IMR-90 (cell line): ENCODE results near the gene G6PC2. TPM values are rescaled to one million over a fixed set of nuclear protein-coding genes. Genes with fewer than 3 reads are reported as not detected.
A peak's percentile ranks its signal among the peaks of the same experiment; 100 is the strongest.

Source experiments
- ATAC-seq: fragments of 200-7000 bp; cut with Tn5 transposase; 2 replicates; pipeline ENCODE4 v1.9.1; 2020; ENCODE audit warnings: low read depth, mild to moderate bottlenecking, moderate library complexity
- BruUV-seq: library from RNA; stranded (reverse); fragments of 400-500 nt; replicated peaks from 2 replicates; lab custom pipeline; 2021; lab: Mats Ljungman, UMichigan
- CTCF ChIA-PET: fragments of 300-600 bp; formaldehyde crosslinking; extraction: SDS; loops from one replicate; lab custom pipeline; 2021; ENCODE audit warnings: antibody characterized with exemption; lab: Yijun Ruan, JAX
- POLR2A ChIA-PET: fragments of 300-600 bp; sonication (Branson Sonifier 250); formaldehyde crosslinking; loops from one replicate; lab custom pipeline; 2022; ENCODE audit warnings: antibody characterized with exemption; ENCODE audit not compliant: unreplicated experiment; lab: Charles Lee
- DNase-seq: peaks from one replicate; pipeline ENCODE4 v3.0.0; 2013
- H2AFZ ChIP-seq: replicated peaks from 2 replicates; pipeline ENCODE3; 2013; ENCODE audit warnings: low read length, mild to moderate bottlenecking; ENCODE audit not compliant: poor library complexity
- H2AK5ac ChIP-seq: 2 replicates; pipeline ENCODE4 v1.6.1; 2013; ENCODE audit warnings: low read depth, low read length, inconsistent platforms
- H2AK9ac ChIP-seq: replicated peaks from 2 replicates; pipeline ENCODE3; 2013; ENCODE audit warnings: mild to moderate bottlenecking, low read depth, low read length, moderate library complexity; ENCODE audit not compliant: poor library complexity
- H2BK120ac ChIP-seq: 2 replicates; pipeline ENCODE4 v1.6.1; 2013; ENCODE audit warnings: low read depth, low read length, inconsistent platforms
- H2BK15ac ChIP-seq: 3 replicates; pipeline ENCODE4 v1.6.1; 2013; ENCODE audit warnings: low read depth, low read length, inconsistent platforms
- H2BK20ac ChIP-seq: 2 replicates; pipeline ENCODE4 v1.6.1; 2013; ENCODE audit warnings: low read depth, mild to moderate bottlenecking, inconsistent platforms, low read length, moderate library complexity
- H2BK5ac ChIP-seq: 2 replicates; pipeline ENCODE4 v1.6.1; 2013; ENCODE audit warnings: mild to moderate bottlenecking, low read depth, low read length, inconsistent platforms; ENCODE audit not compliant: poor library complexity, severe bottlenecking
- H3K14ac ChIP-seq: replicated peaks from 2 replicates; pipeline ENCODE4 v1.6.1; 2013; ENCODE audit warnings: low read depth, low read length, inconsistent platforms
- H3K18ac ChIP-seq: 2 replicates; pipeline ENCODE4 v1.6.1; 2013; ENCODE audit warnings: low read depth, low read length, control low read depth
- H3K23ac ChIP-seq: 2 replicates; pipeline ENCODE4 v1.6.1; 2013; ENCODE audit warnings: low read depth, low read length, inconsistent platforms
- H3K27ac ChIP-seq: 2 replicates; pipeline ENCODE4 v1.5.1; 2013; ENCODE audit warnings: mild to moderate bottlenecking, control low read depth, low read length; ENCODE audit not compliant: insufficient read depth
- H3K27me3 ChIP-seq: 2 replicates; pipeline ENCODE4 v1.6.1; 2013; ENCODE audit warnings: low read length; ENCODE audit not compliant: control insufficient read depth, insufficient read depth
- H3K36me3 ChIP-seq: 2 replicates; pipeline ENCODE4 v1.6.1; 2013; ENCODE audit warnings: low read length, mixed read lengths; ENCODE audit not compliant: control insufficient read depth, insufficient read depth
- H3K4ac ChIP-seq: 2 replicates; pipeline ENCODE4 v1.6.1; 2013; ENCODE audit warnings: low read depth, low read length, inconsistent platforms
- H3K4me1 ChIP-seq: 2 replicates; pipeline ENCODE4 v1.6.1; 2013; ENCODE audit warnings: low read length, mixed read lengths; ENCODE audit not compliant: control insufficient read depth, insufficient read depth
- H3K4me2 ChIP-seq: 2 replicates; pipeline ENCODE4 v1.6.1; 2013; ENCODE audit warnings: low read depth, mild to moderate bottlenecking, control low read depth, low read length, moderate library complexity
- H3K4me3 ChIP-seq: 2 replicates; pipeline ENCODE4 v1.5.1; 2013; ENCODE audit warnings: low read depth, mild to moderate bottlenecking, control low read depth, low read length, moderate library complexity; ENCODE audit not compliant: insufficient read depth
- H3K56ac ChIP-seq: 2 replicates; pipeline ENCODE4 v1.6.1; 2013; ENCODE audit warnings: low read length, inconsistent platforms; ENCODE audit not compliant: insufficient read depth; ENCODE audit errors: extremely low read depth
- H3K79me1 ChIP-seq, 2 experiments: 2 replicates each; pipeline ENCODE4 v1.6.1; 2013; ENCODE audit warnings: low read length in 2 of 2, inconsistent platforms in 1 of 2, low read depth in 1 of 2
- H3K9ac ChIP-seq: 2 replicates; pipeline ENCODE4 v1.6.1; 2013; ENCODE audit warnings: low read depth, low read length, control low read depth
- H3K9me1 ChIP-seq: 2 replicates; pipeline ENCODE4 v1.6.1; 2013; ENCODE audit warnings: low read length, inconsistent platforms; ENCODE audit not compliant: insufficient read depth
- H3K9me3 ChIP-seq: 2 replicates; pipeline ENCODE4 v1.6.1; 2013; ENCODE audit warnings: low read length; ENCODE audit not compliant: control insufficient read depth, insufficient read depth
- H4K20me1 ChIP-seq: 2 replicates; pipeline ENCODE4 v1.6.1; 2013; ENCODE audit warnings: low read length, inconsistent platforms; ENCODE audit not compliant: insufficient read depth
- H4K5ac ChIP-seq: 2 replicates; pipeline ENCODE4 v1.6.1; 2013; ENCODE audit warnings: mild to moderate bottlenecking, low read depth, low read length, control low read depth
- H4K8ac ChIP-seq, 2 experiments: 2 replicates each; pipeline ENCODE4 v1.6.1; 2013; ENCODE audit warnings: low read depth in 2 of 2, low read length in 2 of 2, control low read depth in 1 of 2, inconsistent platforms in 1 of 2
- H4K91ac ChIP-seq: 2 replicates; pipeline ENCODE4 v1.6.1; 2013; ENCODE audit warnings: low read depth, low read length, inconsistent platforms; ENCODE audit not compliant: insufficient read depth
- CEBPB ChIP-seq: IDR thresholded peaks from 2 replicates; pipeline ENCODE4 v1.6.1; 2012; ENCODE audit warnings: low read depth, low read length, improper control_type of control experiment
- ELK1 ChIP-seq: fragments of 150-350 bp; IDR thresholded peaks from 2 replicates; pipeline ENCODE4 v1.6.1; 2016; ENCODE audit warnings: low read depth, mild to moderate bottlenecking, low read length, moderate library complexity, borderline replicate concordance
- FOS ChIP-seq: fragments of 150-350 bp; IDR thresholded peaks from 2 replicates; pipeline ENCODE4 v1.6.1; 2016; ENCODE audit warnings: low read depth, low read length
- MAZ ChIP-seq: IDR thresholded peaks from 2 replicates; pipeline ENCODE4 v1.6.1; 2012; ENCODE audit warnings: low read depth, mild to moderate bottlenecking, low read length, improper control_type of control experiment, moderate library complexity, borderline replicate concordance
- MXI1 ChIP-seq: IDR thresholded peaks from 2 replicates; pipeline ENCODE4 v1.6.1; 2012; ENCODE audit warnings: low read depth, mild to moderate bottlenecking, low read length, moderate library complexity, borderline replicate concordance
- WGBS, 2 experiments: methylation state at CpG; one replicate each; pipeline versions ENCODE4 v1.1.5 to v1.1.7; 2013; ENCODE audit warnings: missing lambda C conversion rate in 2 of 2; ENCODE audit not compliant: insufficient read length in 1 of 2; ENCODE audit errors: extremely low coverage in 2 of 2; 5-methylcytosine and 5-hydroxymethylcytosine counted together
- dilution Hi-C: fragments of 300-500 bp; cut with HindIII; formaldehyde crosslinking; loops from one replicate; pipeline ENCODE4 v1.14.3; 2018; ENCODE audit warnings: low sequenced_read_pairs; ENCODE audit not compliant: unreplicated experiment
- in situ Hi-C: fragments of 300-500 bp; cut with MboI; formaldehyde crosslinking; loops from 3 replicates; pipeline ENCODE4 v1.14.3; 2019; ENCODE audit warnings: low sequenced_read_pairs, inconsistent platforms, mixed read lengths
- intact Hi-C: fragments of 100-400 bp; cut with micrococcal nuclease; formaldehyde crosslinking; loops from 2 replicates; pipeline ENCODE4 v1.10.0; 2022
- polyA plus RNA-seq, 3 experiments: library from polyadenylated mRNA; depleted of rRNA; stranded (reverse); fragments of >200 nt; gene quantifications; 2 replicates each; pipeline ENCODE4 v1.2.3, GENCODE V29; 2012; ENCODE audit warnings: low replicate concordance in 1 of 3
- total RNA-seq: library from RNA; depleted of rRNA; stranded (reverse); fragments of >200 nt; gene quantifications from 2 replicates; pipeline ENCODE4 v1.2.3, GENCODE V29; 2012

G6PC2 gene
- total and polyA plus RNA-seq, 2 of the 4 experiments (the other 2 are of a cell fraction), result not detected

GRCh38 chr2:168890006-168890782, 10.9 kb upstream of the G6PC2 start, which contains the start of gene SPC25:
TSS of gene SPC25 (minus strand) at chr2:168890430. CDS start at chr2:168889519, 911 bp downstream.
- Histone ChIP-seq H3K4me1 (no peaks in the 10 kb centered on the region), H3K79me1 (peaks cover 7 to 10% of the 10 kb centered on the region in 2 experiments; a peak in 3 of 4 replicates), H3K23ac (no peak within 1 kb of the TSS), H3K56ac (no peak within 1 kb of the TSS; the same call in 1 of the 2 replicates), H3K4me3 (peak within 1 kb of the TSS; percentile 77), H2BK120ac (no peak within 1 kb of the TSS), H2BK5ac (no peak within 1 kb of the TSS), H4K91ac (no peak within 1 kb of the TSS; the same call in 1 of the 2 replicates), H3K4me2 (peak within 1 kb of the TSS; percentile 86), H3K14ac (no peak within 1 kb of the TSS), H3K9ac (peak within 1 kb of the TSS; percentile 40; the same call in 1 of the 2 replicates), H2AK9ac (peak within 1 kb of the TSS; percentile 94), H3K27me3 (peaks cover 3% of the 10 kb centered on the region; the same call in 1 of the 2 replicates), H3K9me1 (no peaks in the 10 kb centered on the region), H3K36me3 (no peaks in the 10 kb centered on the region), H2AFZ (peak within 1 kb of the TSS; percentile 97), H3K27ac (peak within 1 kb of the TSS; percentile 21; the same call in 1 of the 2 replicates), H3K4ac (no peak within 1 kb of the TSS; the same call in none of the 2 replicates), H3K9me3 (no peaks in the 10 kb centered on the region), H4K20me1 (no peaks in the 10 kb centered on the region), H4K8ac (peak within 1 kb of the TSS; percentile 10 to 37; a peak in 1 of 4 replicates), H4K5ac (no peak within 1 kb of the TSS), H2BK20ac (no peak within 1 kb of the TSS), H2AK5ac (no peak within 1 kb of the TSS), H3K18ac (no peak within 1 kb of the TSS), H2BK15ac (no peak within 1 kb of the TSS)
- BruUV-seq, result no TSS peak
- no peak for TF ChIP-seq ELK1
- TF ChIP-seq MXI1, result 0 out of 2 replicates have a peak, but pooled peaks have one; percentile 27
- TF ChIP-seq CEBPB, result peak; percentile 41; the same call in 1 of the 2 replicates
- no peak for TF ChIP-seq MAZ
- TF ChIP-seq FOS, result peak; percentile 71; the same call in 1 of the 2 replicates
- POLR2A ChIA-PET, result no interaction called here
- DNase-seq, result peak; percentile 85
- 0% methylated on average over 4 of the region's 38 CpGs; no CpG with 5 or more reads in 1 of the 2 experiments for WGBS, 2 experiments
- dilution Hi-C loops (no loop called here), in situ Hi-C loops (loop anchor here (25.0 kb wide), 1 partner anchor 753 kb away; no protein-coding TSS in a partner anchor), intact Hi-C loops (no loop called here)
- CTCF ChIA-PET, result no interaction called here
- ATAC-seq, result peak; percentile 100
